Stimulated activated CD8-positive, alpha-beta memory T cell treated with anti-CD3 and anti-CD28 coated beads, Interleukin-7, amount 100 ng/mL, for 48 hours (primary cell): ENCODE measurements around the gene XAB2.

Experiments
- DNase-seq, 2 donors: peaks; one replicate each; pipeline ENCODE4 v3.0.0-alpha.2; 2020; ENCODE audit warnings: low read depth in 1 of 2; ENCODE audit errors: extremely low read depth in 1 of 2

The XAB2 gene

DNA sequence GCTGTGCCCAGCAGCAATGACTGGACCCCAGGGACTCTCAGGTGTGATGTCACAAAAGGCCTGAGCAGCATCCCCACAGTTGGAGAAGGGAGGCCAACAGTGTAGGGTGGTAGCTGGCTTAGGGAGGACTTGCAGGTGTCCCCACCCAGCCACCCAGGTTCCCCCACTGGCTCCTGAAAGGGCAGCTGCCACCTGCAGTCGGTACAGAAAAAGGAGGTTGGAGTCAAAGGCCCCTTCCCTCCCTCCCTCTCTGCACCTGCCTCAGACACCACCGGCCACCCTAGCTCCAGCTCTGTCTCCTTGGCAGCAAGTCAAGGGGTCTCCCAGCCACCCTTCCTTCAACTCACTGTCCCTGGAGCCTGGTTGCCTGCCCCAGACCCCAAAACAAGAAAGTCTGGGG, 4.4 kb upstream of the XAB2 start, which contains the start of gene PCP2:
Gene PCP2, minus strand, starts transcription at position 22 of the 400 bp plus-strand sequence. CDS start 262 bp downstream, outside the sequence.
- no peak for DNase-seq

- no peak for DNase-seq
Measured at GRCh38 chr19:7632340-7633203, 3.2 kb upstream of the XAB2 start.

- DNase-seq: no peak
Measured at GRCh38 chr19:7631577-7631976, 2.2 kb upstream of the XAB2 start.

DNA sequence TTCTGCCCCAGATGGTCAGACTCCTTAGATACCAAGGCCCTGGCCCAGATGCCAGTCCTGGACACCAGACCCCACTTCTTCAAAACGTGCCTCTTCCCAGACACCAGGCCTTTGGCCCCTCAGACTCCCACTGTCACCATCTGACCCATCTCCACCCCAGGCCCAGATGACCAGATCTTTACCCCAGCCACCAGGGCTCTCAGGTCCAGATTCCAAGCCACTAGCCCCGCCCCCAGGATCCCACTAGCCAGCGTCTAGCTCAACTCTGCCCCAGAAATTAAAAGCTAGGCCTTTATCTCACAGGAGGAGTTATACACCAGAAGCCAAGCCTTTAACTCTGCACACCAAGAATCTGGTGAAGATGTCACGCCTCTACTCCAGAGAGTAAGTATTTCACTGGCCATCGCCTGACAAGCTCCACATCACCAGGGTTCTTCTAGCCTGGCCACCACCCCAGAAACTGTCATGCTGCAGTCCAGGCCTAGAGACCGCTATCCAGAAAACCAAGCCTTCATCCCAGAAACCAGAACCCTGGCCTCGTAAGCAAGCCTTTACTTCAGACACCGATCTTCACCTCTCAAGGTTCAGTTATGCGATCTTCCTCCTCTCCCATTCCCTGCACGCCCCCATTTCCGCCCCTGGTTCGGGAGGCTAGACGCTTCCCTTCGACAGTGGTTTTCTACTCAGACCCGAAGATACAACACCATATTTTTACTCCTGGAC, 595 bp downstream of the XAB2 start:
- no peak for DNase-seq

GRCh38 chr19:7627166-7627565, 2.2 kb downstream of the XAB2 start:
- no peak for DNase-seq

DNA sequence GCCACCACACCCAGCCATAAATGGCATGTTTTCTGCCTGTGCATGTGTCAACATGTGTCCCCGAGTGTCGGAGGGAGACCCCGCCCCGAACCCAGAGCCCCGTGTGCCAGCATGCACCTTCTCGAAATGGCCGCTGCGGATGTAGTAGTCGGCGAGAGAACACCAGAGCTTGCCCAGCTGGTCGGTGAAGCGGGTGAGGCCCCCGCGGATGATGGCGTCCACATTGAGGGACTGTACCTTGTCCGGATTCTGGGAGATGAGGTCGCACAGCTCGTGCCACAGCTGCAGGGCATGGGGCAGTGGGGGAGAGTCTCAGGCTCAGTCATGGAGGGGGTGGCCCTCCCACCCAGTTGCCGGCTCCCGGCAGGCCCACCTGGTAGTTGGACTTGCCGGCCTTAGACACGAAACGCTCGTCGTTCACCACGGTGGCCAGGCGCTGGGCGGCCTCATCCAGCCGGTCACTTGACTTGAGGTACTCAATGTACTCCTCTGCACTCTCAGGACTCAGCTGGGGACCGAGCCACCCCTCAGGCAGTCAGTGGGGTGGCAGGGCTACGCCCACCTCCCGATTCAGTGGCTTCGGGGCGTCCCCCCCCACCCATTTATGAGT, 3.5 kb downstream of the XAB2 start:
- no peak for DNase-seq

GRCh38 chr19:7624810-7625209, 4.5 kb downstream of the XAB2 start:
- DNase-seq: no peak

DNA sequence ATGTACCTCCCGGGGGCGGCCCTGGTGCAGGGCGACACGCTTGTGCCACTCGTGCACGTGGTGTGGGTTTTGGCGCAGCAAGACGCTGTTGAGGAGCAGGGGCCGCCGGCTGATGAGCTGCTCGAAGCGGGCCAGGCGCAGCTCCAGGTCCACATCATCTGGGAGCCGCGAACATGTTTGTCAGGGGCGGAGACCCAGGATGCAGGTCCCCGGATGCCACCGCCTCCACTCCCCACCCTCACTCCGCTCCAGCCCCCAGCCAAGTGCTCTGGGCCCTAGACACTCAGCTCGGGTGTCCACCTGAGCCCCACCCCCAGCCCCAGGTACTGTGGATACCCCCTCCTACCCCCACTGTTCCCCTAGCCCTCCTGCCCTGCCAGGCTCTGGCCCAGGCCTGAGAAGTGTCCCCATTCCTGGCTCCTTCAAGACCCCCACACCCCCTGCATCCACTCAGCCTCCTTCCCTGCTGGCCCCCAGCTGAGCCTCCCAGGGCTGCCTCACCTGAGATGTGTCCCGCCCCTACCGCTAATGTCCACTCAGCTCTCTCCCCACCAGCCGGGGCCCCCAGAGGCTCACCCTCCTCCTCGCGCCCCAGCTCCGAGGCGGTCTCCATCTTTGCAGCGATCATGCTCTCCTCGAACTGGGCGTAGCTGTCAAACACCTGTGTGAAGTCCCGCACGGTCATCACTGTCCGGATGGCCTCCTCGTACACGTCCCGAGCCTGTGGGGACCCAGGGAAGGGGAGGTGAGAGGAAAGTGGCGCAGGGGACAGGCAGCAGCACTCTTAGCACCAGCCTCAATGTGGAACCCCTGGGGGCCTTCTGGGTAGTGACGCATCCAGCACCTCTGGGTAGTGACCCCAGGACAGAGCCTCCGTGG, 5.4 kb downstream of the XAB2 start:
- DNase-seq: no peak

GRCh38 chr19:7622933-7623685, 6.2 kb downstream of the XAB2 start:
- DNase-seq: no peak

GRCh38 chr19:7620442-7621412, 8.6 kb downstream of the XAB2 start:
- no peak for DNase-seq

DNA sequence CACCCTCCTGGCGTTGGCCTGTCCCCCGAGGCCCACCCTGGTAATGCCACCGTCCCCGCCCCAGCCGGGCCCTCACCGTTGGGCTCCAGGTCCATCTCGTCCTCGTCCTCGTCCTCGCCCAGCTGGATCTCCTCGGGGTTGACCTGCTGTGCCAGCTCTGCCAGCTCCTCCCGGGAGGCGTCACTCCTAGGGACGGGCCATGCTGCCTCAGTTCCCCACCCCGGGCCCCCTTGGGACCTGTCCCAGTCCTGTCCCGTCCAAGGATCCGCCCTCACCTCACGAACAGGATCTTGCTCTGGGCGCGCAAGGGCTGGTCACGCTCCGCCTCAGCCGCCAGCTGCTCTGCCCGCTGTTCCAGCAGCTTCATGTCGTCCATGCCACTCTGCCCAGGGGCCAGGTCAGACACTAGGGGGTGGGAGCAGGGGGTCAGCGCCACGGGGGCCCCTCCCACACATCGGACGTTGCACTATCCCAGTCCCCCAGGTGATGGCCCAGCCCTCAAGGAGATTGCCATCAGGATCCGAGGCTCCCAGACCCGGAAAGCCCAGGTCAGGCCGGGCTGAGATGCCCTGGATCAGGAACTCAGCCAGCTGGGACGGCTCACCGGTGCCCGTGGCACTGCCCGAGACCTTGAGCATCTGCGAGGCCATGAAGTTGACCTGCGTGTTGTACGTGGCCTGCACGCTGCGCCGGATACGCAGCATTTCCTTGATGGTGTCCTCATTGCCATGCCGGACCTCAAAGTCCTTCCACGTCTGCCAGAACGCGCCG, 9.5 kb downstream of the XAB2 start:
- DNase-seq: no peak

DNA sequence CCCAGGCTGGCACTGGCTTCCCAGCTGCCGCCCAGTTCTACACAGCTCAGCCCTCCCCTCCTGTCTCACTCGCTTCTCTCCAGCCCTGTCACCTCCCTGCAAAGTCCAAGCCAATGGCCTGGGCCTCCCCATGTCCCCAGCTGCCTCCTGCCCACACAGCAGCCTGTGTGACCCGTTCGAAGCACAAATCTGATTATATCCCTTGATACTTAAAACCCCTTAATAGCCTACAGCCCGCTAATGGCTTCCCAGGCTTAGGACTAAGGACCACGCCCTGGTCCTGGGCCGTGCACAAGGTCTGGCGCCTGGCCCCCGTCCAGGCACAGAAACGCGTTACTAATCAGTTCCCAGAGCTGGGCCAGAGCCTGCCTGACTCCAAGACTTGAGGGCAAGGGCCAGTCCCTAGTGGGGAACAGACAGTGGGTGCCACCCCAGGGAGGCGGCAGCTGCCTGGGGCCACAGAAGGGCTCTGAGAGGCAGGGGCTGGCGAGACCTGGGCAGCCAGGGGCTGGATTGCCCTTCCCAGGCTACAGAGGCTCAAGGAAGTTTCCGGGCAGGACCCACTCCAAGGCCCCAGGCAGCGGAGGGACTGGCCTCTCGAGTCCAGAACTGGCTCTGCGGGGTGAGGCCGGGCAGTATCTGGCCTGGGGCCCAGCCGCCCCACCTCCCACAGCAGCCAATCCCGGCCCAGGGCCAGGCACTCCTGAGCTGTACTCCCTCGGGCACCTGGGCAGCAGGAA, 10.4 kb downstream of the XAB2 start:
- DNase-seq: no peak

DNA sequence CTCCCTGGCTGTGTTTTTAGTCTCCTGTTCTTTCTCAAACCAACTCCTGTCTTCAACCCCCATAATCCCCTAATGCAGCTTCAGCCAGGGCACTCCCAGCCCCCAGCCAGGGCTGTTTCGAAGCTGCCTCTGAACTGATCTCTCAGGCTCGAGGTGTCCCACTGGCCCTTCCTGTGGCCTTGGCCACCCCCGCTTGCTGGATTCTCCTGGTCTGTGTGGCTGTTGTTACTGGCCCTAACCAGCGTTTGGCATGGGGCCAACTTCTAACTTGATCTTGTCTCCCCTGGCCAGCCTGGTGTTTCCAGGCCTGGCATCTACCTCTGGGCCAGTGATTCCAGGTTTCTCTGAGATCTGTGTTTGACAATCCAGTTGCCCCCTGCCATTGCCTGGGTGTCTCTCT, 11.0 kb downstream of the XAB2 start:
- no peak for DNase-seq

DNA sequence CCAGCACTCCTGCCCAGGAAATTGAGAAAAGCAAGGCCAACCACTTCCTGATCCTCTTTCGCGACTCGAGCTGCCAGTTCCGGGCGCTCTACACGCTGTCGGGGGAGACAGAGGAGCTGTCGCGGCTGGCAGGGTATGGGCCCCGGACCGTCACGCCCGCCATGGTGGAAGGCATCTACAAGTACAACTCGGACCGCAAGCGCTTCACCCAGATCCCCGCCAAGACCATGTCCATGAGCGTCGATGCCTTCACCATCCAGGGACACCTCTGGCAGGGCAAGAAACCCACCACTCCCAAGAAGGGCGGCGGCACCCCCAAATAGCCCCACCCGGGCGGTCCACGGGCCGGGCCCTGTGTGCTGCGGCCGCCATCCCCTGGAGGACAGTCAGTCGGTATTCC, 11.6 kb downstream of the XAB2 start:
- DNase-seq: no peak

DNA sequence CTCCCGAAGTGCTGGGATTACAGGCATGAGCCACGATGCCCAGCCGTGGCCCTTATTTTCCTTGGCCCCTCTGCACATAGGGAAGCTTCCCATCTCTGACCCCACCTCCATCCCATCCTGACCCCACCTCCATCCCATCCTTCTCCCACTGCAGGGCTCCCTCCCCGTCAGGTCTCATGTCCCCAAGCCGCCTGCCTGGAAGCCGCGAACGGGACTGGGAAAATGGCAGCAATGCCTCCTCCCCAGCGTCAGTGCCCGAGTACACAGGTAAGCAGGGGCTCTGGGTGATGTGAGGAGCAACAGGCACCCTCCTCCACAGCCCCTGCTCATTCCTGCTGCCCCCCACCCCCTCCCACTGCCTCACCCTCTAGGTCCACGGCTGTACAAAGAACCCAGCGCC, 12.2 kb downstream of the XAB2 start:
- no peak for DNase-seq

GRCh38 chr19:7614859-7615741, 14.2 kb downstream of the XAB2 start:
- no peak for DNase-seq
